ENCODE measurements around the gene GCNT3. TPM values are rescaled to one million over a fixed set of nuclear protein-coding genes. Genes with fewer than 3 reads are reported as not detected.

The GCNT3 gene
- total and polyA plus RNA-seq, 2 experiments from 2014 or later = 0.23 TPM; not detected in 1

- Histone ChIP-seq H3K9me3 (ENCODE audit: low read depth) (no peaks in the 10 kb centered on the region), H3K36me3 (no peaks in the 10 kb centered on the region), H3K27ac (no peak overlapping the region), H3K4me1 (ENCODE audit: low read depth) (no peaks in the 10 kb centered on the region), H3K4me3 (no peak overlapping the region), H3K27me3 (no peaks in the 10 kb centered on the region)
- no peak for DNase-seq (ENCODE audit: low read depth in 1 of 2, low spot score in 1 of 2)
- TF ChIP-seq, protein P1, sequence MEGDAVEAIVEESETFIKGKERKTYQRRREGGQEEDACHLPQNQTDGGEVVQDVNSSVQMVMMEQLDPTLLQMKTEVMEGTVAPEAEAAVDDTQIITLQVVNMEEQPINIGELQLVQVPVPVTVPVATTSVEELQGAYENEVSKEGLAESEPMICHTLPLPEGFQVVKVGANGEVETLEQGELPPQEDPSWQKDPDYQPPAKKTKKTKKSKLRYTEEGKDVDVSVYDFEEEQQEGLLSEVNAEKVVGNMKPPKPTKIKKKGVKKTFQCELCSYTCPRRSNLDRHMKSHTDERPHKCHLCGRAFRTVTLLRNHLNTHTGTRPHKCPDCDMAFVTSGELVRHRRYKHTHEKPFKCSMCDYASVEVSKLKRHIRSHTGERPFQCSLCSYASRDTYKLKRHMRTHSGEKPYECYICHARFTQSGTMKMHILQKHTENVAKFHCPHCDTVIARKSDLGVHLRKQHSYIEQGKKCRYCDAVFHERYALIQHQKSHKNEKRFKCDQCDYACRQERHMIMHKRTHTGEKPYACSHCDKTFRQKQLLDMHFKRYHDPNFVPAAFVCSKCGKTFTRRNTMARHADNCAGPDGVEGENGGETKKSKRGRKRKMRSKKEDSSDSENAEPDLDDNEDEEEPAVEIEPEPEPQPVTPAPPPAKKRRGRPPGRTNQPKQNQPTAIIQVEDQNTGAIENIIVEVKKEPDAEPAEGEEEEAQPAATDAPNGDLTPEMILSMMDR (IDR thresholded peaks at IDR 0.05; ENCODE audit: low read depth, low read length) = no peak
These were observed 41.3 kb upstream of the GCNT3 start for GRCh38 chr15:59570315-59570714.

DNA sequence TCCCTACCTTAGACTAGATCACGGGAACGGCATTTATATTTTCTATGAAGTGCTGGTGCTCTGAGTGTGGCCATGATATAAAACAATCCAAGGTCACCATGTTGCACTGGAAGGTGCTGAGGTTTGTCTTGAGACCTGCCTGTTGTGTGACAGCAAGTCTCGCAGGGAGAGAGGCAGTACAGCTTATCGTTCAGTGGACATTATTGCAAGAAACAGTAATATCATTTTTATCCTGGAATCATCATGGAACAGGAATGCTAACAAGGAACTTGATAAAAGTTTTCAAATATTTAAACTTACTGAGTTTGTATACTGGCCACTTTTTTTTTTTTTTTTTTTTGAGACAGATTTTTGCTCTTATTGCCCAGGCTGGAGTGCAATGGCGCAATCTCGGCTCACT is 40.0 kb upstream of the GCNT3 start:
- Histone ChIP-seq H3K4me3 (no peak overlapping the region), H3K9me3 (ENCODE audit: low read depth) (no peaks in the 10 kb centered on the region), H3K27me3 (no peaks in the 10 kb centered on the region), H3K4me1 (ENCODE audit: low read depth) (no peaks in the 10 kb centered on the region), H3K36me3 (no peaks in the 10 kb centered on the region), H3K27ac (no peak overlapping the region)
- TF ChIP-seq, protein P1 (IDR thresholded peaks at IDR 0.05; ENCODE audit: low read depth, low read length) = no peak
- DNase-seq (ENCODE audit: low read depth in 1 of 2, low spot score in 1 of 2) = no peak

DNA sequence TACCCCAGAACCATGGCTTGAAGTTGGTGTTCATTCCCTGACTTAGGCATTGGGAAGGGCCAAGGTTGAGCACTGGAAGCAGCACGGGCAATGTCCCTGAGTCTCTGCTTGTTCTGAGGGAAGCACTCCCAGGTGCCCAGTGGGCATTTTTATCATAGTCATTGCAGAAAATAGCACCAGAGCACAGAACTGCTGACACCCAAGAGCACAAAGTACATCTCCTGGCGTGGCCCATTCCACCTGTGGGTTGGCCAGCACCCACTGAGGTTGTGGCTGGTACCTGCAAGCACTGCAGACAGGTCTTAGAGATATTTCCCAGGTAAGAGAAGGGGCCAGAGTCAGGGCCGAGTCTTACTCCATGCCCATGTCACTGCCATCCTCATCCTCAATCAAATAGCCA is 28.5 kb upstream of the GCNT3 start:
- no peak for DNase-seq (ENCODE audit: low read depth in 1 of 2, low spot score in 1 of 2)
- H3K36me3 ChIP-seq = no peaks in the 10 kb centered on the region
- no peaks in the 10 kb centered on the region for H3K4me1 ChIP-seq (ENCODE audit: low read depth)
- H3K9me3 ChIP-seq (ENCODE audit: low read depth) = no peaks in the 10 kb centered on the region
- TF ChIP-seq, protein P1 (IDR thresholded peaks at IDR 0.05; ENCODE audit: low read depth, low read length) = no peak
- H3K27me3 ChIP-seq = no peaks in the 10 kb centered on the region
- no peak overlapping the region for H3K4me3 ChIP-seq
- H3K27ac ChIP-seq = no peak overlapping the region

GRCh38 chr15:59587085-59587826 is 24.3 kb upstream of the GCNT3 start:
- H3K27me3 ChIP-seq = no peaks in the 10 kb centered on the region
- H3K36me3 ChIP-seq = no peaks in the 10 kb centered on the region
- no peak overlapping the region for H3K27ac ChIP-seq
- no peak for DNase-seq (ENCODE audit: low read depth in 1 of 2, low spot score in 1 of 2)
- peaks cover 8% of the 10 kb centered on the region for H3K4me1 ChIP-seq (ENCODE audit: low read depth)
- H3K9me3 ChIP-seq (ENCODE audit: low read depth) = no peaks in the 10 kb centered on the region
- TF ChIP-seq, protein P1 (IDR thresholded peaks at IDR 0.05; ENCODE audit: low read depth, low read length) = no peak
- no peak overlapping the region for H3K4me3 ChIP-seq

DNA sequence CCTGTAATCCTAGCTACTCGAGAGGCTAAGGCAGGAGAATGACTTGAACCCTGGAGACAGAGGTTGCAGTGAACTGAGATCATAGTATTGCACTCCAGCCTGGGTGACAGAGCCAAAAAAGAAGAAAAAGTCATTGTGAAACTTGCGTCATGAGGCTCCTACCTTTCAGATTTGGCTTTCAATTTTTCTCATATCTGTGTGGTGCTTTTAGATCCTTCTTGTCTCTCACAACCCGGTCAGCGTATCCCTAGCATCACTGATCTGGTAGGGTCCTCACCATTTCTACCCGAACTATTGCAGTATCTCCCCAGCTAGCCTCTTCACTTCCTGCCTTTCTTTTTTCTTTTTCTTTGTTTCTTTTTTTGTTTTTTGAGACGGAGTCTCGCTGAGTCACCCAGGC is 21.6 kb upstream of the GCNT3 start:
- TF ChIP-seq, protein P1 (IDR thresholded peaks at IDR 0.05; ENCODE audit: low read depth, low read length) = no peak
- Histone ChIP-seq H3K4me1 (ENCODE audit: low read depth) (peaks cover 8% of the 10 kb centered on the region), H3K36me3 (no peaks in the 10 kb centered on the region), H3K27ac (no peak overlapping the region), H3K9me3 (ENCODE audit: low read depth) (no peaks in the 10 kb centered on the region), H3K4me3 (no peak overlapping the region), H3K27me3 (no peaks in the 10 kb centered on the region)
- DNase-seq (ENCODE audit: low read depth in 1 of 2, low spot score in 1 of 2) = no peak

Data from cardiac muscle cell (in vitro differentiated cells and primary cell).